Large intestine (tissue), 3 donors: ENCODE measurements around the gene DCTD. TPM values are rescaled to one million over a fixed set of nuclear protein-coding genes. Genes with fewer than 3 reads are reported as not detected.

Experiments
- DNase-seq, 2 donors: peaks; one replicate each; pipeline versions ENCODE4 v3.0.0 to v3.0.0-alpha.2; 2013
- H3K27ac ChIP-seq: one replicate; pipeline ENCODE4 v1.5.1; 2013; ENCODE audit warnings: low read length
- H3K27me3 ChIP-seq: 2 replicates; pipeline ENCODE4 v1.6.1; 2013; ENCODE audit warnings: low read length; ENCODE audit not compliant: control insufficient read depth, insufficient read depth
- H3K36me3 ChIP-seq: 2 replicates; pipeline ENCODE4 v1.6.1; 2013; ENCODE audit warnings: low read length; ENCODE audit not compliant: control insufficient read depth, insufficient read depth
- H3K4me1 ChIP-seq: one replicate; pipeline ENCODE4 v1.6.1; 2013; ENCODE audit warnings: low read length; ENCODE audit not compliant: control insufficient read depth, insufficient read depth
- H3K4me3 ChIP-seq: one replicate; pipeline ENCODE4 v1.5.1; 2013; ENCODE audit warnings: low read length
- H3K9me3 ChIP-seq: one replicate; pipeline ENCODE4 v1.6.1; 2013; ENCODE audit warnings: mild to moderate bottlenecking, low read depth, low read length, moderate library complexity; ENCODE audit not compliant: control insufficient read depth
- whole genome bisulfite sequencing: methylation state at CpG from one replicate; pipeline ENCODE4 v1.1.5; 2013; ENCODE audit warnings: low lambda C conversion rate; ENCODE audit not compliant: insufficient coverage; 5-methylcytosine and 5-hydroxymethylcytosine counted together
- polyA plus RNA-seq: library from polyadenylated mRNA; unstranded; fragments of 120-200 nt; gene quantifications from one replicate; pipeline ENCODE4 v1.2.1, GENCODE V29; 2013

Gene DCTD
- polyA plus RNA-seq, 1 donor = 95.8 TPM

DNA sequence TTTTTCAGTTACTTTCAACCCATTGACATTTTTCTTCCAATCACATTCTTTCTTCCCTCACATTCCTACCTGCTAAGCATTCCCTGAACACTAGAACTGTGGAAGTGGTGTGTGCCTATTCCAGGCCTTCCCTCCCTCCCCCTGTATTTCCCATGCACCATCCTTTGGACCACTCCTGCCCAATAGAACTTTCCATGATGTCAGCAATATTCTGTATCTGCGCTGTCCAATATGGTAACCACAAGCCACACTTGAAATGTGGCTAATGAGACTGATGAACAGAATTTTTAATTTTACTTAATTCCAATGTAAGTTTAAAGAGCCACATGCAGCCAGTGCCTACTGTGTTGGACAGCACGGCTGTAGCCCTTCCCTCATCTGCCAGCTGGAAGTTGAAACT is 57.5 kb downstream of the DCTD start:
- Histone ChIP-seq H3K27me3 (no peaks in the 10 kb centered on the region), H3K36me3 (no peaks in the 10 kb centered on the region), H3K4me1 (no peaks in the 10 kb centered on the region), H3K27ac (no peak overlapping the region), H3K9me3 (peaks cover 5% of the 10 kb centered on the region), H3K4me3 (no peak overlapping the region)
- WGBS = no CpG with 5 or more reads among the region's 2 CpGs
- no peak for DNase-seq

GRCh38 chr4:182858711-182859110 is 58.5 kb downstream of the DCTD start:
- no CpG with 5 or more reads among the region's 4 CpGs for WGBS
- no peaks in the 10 kb centered on the region for H3K4me1 ChIP-seq
- H3K4me3 ChIP-seq = no peak overlapping the region
- H3K27ac ChIP-seq = no peak overlapping the region
- H3K9me3 ChIP-seq = peaks cover 5% of the 10 kb centered on the region
- no peaks in the 10 kb centered on the region for H3K36me3 ChIP-seq
- no peaks in the 10 kb centered on the region for H3K27me3 ChIP-seq
- DNase-seq = no peak

- H3K36me3 ChIP-seq = no peaks in the 10 kb centered on the region
- WGBS = 91% methylated on average over 10 of the region's 15 CpGs
- no peak overlapping the region for H3K4me3 ChIP-seq
- H3K27me3 ChIP-seq = no peaks in the 10 kb centered on the region
- peaks cover 10% of the 10 kb centered on the region for H3K9me3 ChIP-seq
- H3K27ac ChIP-seq = no peak overlapping the region
- DNase-seq = no peak
- H3K4me1 ChIP-seq = no peaks in the 10 kb centered on the region
Observed at GRCh38 chr4:182856862-182857261, 60.3 kb downstream of the DCTD start.

DNA sequence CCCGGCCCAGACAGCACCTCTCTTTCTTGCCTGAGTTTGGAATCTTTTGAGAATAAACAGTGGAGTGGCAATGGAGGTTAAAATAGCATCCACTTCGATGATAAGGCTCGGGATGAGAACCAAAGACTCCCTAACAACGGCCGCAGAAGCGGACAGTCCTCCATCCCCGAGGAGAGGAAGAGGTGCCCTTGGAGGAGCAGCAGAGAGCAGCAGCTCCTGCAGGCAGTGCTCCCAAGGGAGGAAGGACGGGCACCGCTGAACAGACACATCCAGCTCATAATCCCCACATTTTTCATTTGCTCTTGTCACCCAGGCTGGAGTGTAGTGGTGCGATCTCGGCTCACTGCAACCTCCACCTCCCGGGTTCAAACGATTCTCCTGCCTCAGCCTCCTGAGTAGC is 61.3 kb downstream of the DCTD start:
- H3K4me1 ChIP-seq = no peaks in the 10 kb centered on the region
- H3K9me3 ChIP-seq = peaks cover 10% of the 10 kb centered on the region
- H3K36me3 ChIP-seq = no peaks in the 10 kb centered on the region
- WGBS = no CpG with 5 or more reads among the region's 13 CpGs
- no peak overlapping the region for H3K27ac ChIP-seq
- no peaks in the 10 kb centered on the region for H3K27me3 ChIP-seq
- no peak overlapping the region for H3K4me3 ChIP-seq
- DNase-seq = no peak

- H3K27me3 ChIP-seq = no peaks in the 10 kb centered on the region
- H3K4me3 ChIP-seq = no peak overlapping the region
- H3K27ac ChIP-seq = no peak overlapping the region
- no peaks in the 10 kb centered on the region for H3K4me1 ChIP-seq
- DNase-seq = no peak
- no CpG with 5 or more reads among the region's 12 CpGs for WGBS
- peaks cover 10% of the 10 kb centered on the region for H3K9me3 ChIP-seq
- H3K36me3 ChIP-seq = no peaks in the 10 kb centered on the region
Observed at GRCh38 chr4:182855312-182855711, 61.9 kb downstream of the DCTD start.

- peaks cover 10% of the 10 kb centered on the region for H3K9me3 ChIP-seq
- no CpG with 5 or more reads among the region's 8 CpGs for WGBS
- no peaks in the 10 kb centered on the region for H3K4me1 ChIP-seq
- H3K4me3 ChIP-seq = no peak overlapping the region
- no peaks in the 10 kb centered on the region for H3K36me3 ChIP-seq
- DNase-seq = no peak
- H3K27me3 ChIP-seq = no peaks in the 10 kb centered on the region
- no peak overlapping the region for H3K27ac ChIP-seq
Observed at GRCh38 chr4:182854466-182854865, 62.7 kb downstream of the DCTD start.

DNA sequence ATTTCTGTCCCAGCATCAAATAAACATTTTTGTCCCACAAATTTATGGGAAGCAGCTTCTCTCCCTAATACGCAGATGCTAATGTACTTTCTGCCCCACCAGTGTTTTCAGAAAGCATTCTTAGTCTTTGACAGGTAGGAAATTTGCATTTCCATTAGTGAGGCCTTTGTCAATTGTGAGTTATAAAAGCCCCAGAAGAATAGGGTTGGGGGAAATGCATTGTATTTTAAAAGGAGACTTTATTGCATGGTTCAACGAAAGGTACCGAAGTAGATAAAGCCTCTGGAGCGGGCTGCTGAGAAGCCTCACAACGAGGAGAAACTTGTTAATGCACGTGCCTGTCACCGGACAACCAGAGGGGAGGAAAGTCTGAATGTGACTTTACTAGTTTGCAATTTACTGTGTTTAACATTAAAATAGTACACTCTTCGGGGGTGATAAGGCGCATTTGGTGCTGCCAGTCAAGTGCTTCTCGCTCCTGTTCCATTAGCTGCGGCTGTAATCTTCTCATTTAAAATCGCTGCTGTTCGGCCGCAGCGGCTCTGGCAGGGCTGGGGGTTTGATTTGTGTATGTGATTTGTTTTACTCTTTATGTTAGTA is 63.4 kb downstream of the DCTD start:
- no peaks in the 10 kb centered on the region for H3K27me3 ChIP-seq
- no peaks in the 10 kb centered on the region for H3K4me1 ChIP-seq
- DNase-seq = no peak
- peaks cover 10% of the 10 kb centered on the region for H3K9me3 ChIP-seq
- no peaks in the 10 kb centered on the region for H3K36me3 ChIP-seq
- H3K4me3 ChIP-seq = no peak overlapping the region
- no peak overlapping the region for H3K27ac ChIP-seq
- 92% methylated on average over 6 of the region's 15 CpGs for WGBS

DNA sequence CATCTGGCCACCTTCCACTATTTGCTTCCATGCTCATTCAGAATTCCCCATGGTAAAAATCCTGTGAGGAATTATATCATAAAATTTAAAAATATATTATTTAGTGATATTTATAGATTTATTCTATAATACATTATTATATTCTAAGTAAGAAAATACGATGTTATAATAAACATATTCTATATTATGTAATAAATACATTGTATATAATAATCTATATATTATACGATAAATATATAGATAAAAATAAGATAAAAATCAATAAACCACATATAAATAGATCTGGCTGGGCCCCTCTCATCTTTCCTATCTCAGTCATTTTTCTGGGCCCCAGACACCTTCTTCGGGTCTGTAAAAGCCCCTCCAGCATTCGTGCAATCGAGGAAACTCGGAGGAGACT is 68.5 kb downstream of the DCTD start:
- Histone ChIP-seq H3K27me3 (no peaks in the 10 kb centered on the region), H3K4me3 (no peak overlapping the region), H3K27ac (no peak overlapping the region), H3K36me3 (no peaks in the 10 kb centered on the region), H3K9me3 (peaks cover 5% of the 10 kb centered on the region), H3K4me1 (no peaks in the 10 kb centered on the region)
- no peak for DNase-seq
- 95% methylated on average over 2 of the region's 6 CpGs for WGBS

DNA sequence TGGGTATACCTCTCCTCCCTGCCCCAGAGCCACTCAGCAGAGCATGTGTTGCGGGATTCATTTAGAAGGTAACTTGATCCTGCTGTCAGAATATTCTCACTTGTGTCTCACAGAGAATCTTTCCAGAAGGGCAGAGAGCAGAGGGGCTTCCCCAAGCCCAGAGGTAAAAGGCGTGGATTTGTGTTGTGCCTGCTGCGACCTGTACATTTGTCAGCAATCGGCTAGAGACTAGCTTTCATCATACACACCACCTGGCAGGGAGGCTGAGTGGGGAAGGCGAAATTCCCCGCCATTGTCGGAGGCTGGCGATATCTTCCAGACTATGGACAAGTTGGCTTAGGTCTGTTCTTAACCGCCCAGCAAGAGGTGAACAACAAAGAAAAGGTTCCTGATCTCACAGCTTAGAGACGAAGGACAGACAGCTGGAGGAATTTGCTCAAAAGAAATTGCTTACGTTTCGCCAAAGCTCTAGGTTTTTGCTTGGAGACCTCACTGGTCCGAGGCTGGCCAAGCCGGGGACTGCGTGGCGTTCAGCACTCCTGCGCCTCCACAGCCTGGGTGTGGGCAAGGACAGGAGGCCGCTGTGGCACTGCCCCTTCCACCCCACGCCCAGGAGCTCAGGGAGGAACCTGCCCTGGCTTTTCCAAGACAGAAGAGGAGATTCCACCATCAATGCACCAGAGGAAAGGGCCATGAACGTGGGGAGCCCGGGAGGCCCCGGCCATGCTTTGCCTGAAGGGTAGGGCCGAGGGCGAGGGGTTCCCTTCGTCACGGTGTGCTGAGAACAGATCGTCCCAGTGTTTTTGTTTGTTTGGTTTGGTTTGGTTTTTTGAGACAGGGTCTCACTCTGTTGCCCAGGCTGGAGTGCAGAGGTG is 69.4 kb downstream of the DCTD start:
- Histone ChIP-seq H3K27me3 (no peaks in the 10 kb centered on the region), H3K9me3 (peaks cover 1% of the 10 kb centered on the region), H3K27ac (no peak overlapping the region), H3K4me1 (no peaks in the 10 kb centered on the region), H3K36me3 (no peaks in the 10 kb centered on the region), H3K4me3 (no peak overlapping the region)
- WGBS = 88% methylated on average over 3 of the region's 27 CpGs
- DNase-seq = no peak

DNA sequence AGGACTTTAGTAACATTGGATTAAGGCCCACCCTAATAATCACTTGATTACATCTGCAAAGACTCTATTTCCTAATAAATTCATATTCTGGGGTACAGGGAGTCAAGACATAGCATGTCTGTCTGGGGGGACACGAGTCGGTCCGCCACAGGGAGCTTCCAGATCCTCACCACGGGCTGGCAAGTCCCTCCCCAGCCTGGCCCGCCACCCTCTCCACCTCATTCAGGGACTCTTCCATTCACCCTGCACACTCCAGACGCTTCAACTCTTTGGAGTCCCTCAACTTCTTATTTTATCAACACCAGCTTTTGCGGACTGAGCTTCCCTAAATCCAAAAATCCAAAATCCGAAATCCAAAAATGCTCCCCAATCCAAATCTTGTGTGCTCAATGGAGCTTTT is 71.2 kb downstream of the DCTD start:
- no peaks in the 10 kb centered on the region for H3K27me3 ChIP-seq
- H3K27ac ChIP-seq = no peak overlapping the region
- H3K9me3 ChIP-seq = no peaks in the 10 kb centered on the region
- H3K36me3 ChIP-seq = no peaks in the 10 kb centered on the region
- 96% methylated on average over 4 of the region's 8 CpGs for WGBS
- no peak overlapping the region for H3K4me3 ChIP-seq
- no peaks in the 10 kb centered on the region for H3K4me1 ChIP-seq
- no peak for DNase-seq

GRCh38 chr4:182845618-182846017 is 71.6 kb downstream of the DCTD start:
- no CpG with 5 or more reads among the region's 6 CpGs for WGBS
- H3K36me3 ChIP-seq = no peaks in the 10 kb centered on the region
- no peaks in the 10 kb centered on the region for H3K27me3 ChIP-seq
- H3K4me1 ChIP-seq = no peaks in the 10 kb centered on the region
- H3K27ac ChIP-seq = no peak overlapping the region
- H3K9me3 ChIP-seq = no peaks in the 10 kb centered on the region
- H3K4me3 ChIP-seq = no peak overlapping the region
- no peak for DNase-seq
